SK-N-MC (cell line): Measurements from ENCODE around the gene REM1.

ENCODE experiments used
- EZH2 ChIP-seq: fragments of 200-600 bp; sonication (generic); IDR thresholded peaks from one replicate; pipeline ENCODE4 v1.6.1; 2017; ENCODE audit warnings: antibody characterized with exemption
- FOXP2 ChIP-seq: optimal IDR thresholded peaks from 2 replicates; pipeline ENCODE3; 2011; ENCODE audit warnings: mild to moderate bottlenecking, moderate library complexity; ENCODE audit not compliant: insufficient read depth; ENCODE audit errors: extremely low read length, control extremely low read depth
- POLR2AphosphoS5 ChIP-seq: IDR thresholded peaks from 2 replicates; pipeline ENCODE4 v1.6.1; 2012; ENCODE audit warnings: mild to moderate bottlenecking, low read depth, low read length, borderline replicate concordance

- no peak for TF ChIP-seq POLR2AphosphoS5
- no peak for TF ChIP-seq EZH2
- no peak for TF ChIP-seq FOXP2
Observed at GRCh38 chr20:31494131-31494530, 19.0 kb downstream of the REM1 start.
